Activated T-cell treated with anti-CD3 and anti-CD28 coated beads, Interleukin-2, amount 50 U/mL, for 4 hours (primary cell): ENCODE data around the gene CERS1. TPM values are rescaled to one million over a fixed set of nuclear protein-coding genes. Genes with fewer than 3 reads are reported as not detected.

Experiments used
- total RNA-seq, 3 donors: library from RNA; stranded (reverse); gene quantifications; one replicate each; pipeline ENCODE4 v1.2.1, GENCODE V29; 2021

The CERS1 gene
- total RNA-seq, 3 donors from 2014 or later = 0.13 TPM; not detected in 2

Other genes starting within 250 kb of the CERS1 start
- gene CRTC1, start 212.5 kb downstream of the CERS1 start, total RNA-seq = 1 to 10 TPM; 7.8 to 9.6 (median 8.9) TPM
- not detected for gene COMP, start 104.9 kb downstream of the CERS1 start, total RNA-seq
- 100 to 1,000 TPM; 116 to 123 (median 118) TPM for gene UPF1, start 64.2 kb downstream of the CERS1 start, total RNA-seq
- gene COPE, start 23.2 kb upstream of the CERS1 start, total RNA-seq = 100 to 1,000 TPM; 258 to 293 (median 270) TPM
- gene DDX49, start 23.6 kb upstream of the CERS1 start, total RNA-seq = 100 to 1,000 TPM; 170 to 178 (median 176) TPM
- 1 to 10 TPM in 1 of 3 donors, under 1 TPM in 2; 0.53 to 1.1 (median 0.79) TPM for gene HOMER3, start 45.1 kb upstream of the CERS1 start, total RNA-seq
- 10 to 100 TPM; 66.8 to 76.6 (median 71.8) TPM for gene SUGP2, start 137.4 kb upstream of the CERS1 start, total RNA-seq
- gene ARMC6, start 137.4 kb upstream of the CERS1 start, total RNA-seq = 10 to 100 TPM; 80.0 to 93.9 (median 80.6) TPM
- 10 to 100 TPM in 1 of 3 donors, 1 to 10 TPM in 2; 8.9 to 11.1 (median 8.9) TPM for gene SLC25A42, start 167.8 kb upstream of the CERS1 start, total RNA-seq
- 10 to 100 TPM; 42.3 to 43.2 (median 43.1) TPM for gene TMEM161A, start 242.3 kb upstream of the CERS1 start, total RNA-seq